Measurements from ENCODE around the gene FAR2.

The FAR2 gene

GRCh38 chr12:29230800-29231560, 81.9 kb downstream of the FAR2 start:
- TF ChIP-seq GATA3 (IDR thresholded peaks at IDR 0.05; ENCODE audit: low read depth, low read length), result no peak
- no peak for TF ChIP-seq GATA2 (IDR thresholded peaks at IDR 0.05; ENCODE audit: low read depth, low read length)

- TF ChIP-seq GATA3 (IDR thresholded peaks at IDR 0.05; ENCODE audit: low read depth, low read length) (no peak), GATA2 (IDR thresholded peaks at IDR 0.05; ENCODE audit: low read depth, low read length) (no peak)
Measured at GRCh38 chr12:29232086-29232485, 83.0 kb downstream of the FAR2 start.

- TF ChIP-seq GATA2 (IDR thresholded peaks at IDR 0.05; ENCODE audit: low read depth, low read length), result no peak
- TF ChIP-seq GATA3 (IDR thresholded peaks at IDR 0.05; ENCODE audit: low read depth, low read length), result no peak
Measured at GRCh38 chr12:29234552-29234951, 85.5 kb downstream of the FAR2 start.

- TF ChIP-seq GATA2 (IDR thresholded peaks at IDR 0.05; ENCODE audit: low read depth, low read length), result no peak
- no peak for TF ChIP-seq GATA3 (IDR thresholded peaks at IDR 0.05; ENCODE audit: low read depth, low read length)
Measured at GRCh38 chr12:29234965-29235626, 86.0 kb downstream of the FAR2 start.

GRCh38 chr12:29238822-29239291, 89.8 kb downstream of the FAR2 start:
- TF ChIP-seq GATA3 (IDR thresholded peaks at IDR 0.05; ENCODE audit: low read depth, low read length) (no peak), GATA2 (IDR thresholded peaks at IDR 0.05; ENCODE audit: low read depth, low read length) (no peak)

GRCh38 chr12:29239336-29239735, 90.3 kb downstream of the FAR2 start:
- no peak for TF ChIP-seq GATA3 (IDR thresholded peaks at IDR 0.05; ENCODE audit: low read depth, low read length)

GRCh38 chr12:29240441-29240840, 91.4 kb downstream of the FAR2 start:
- no peak for TF ChIP-seq GATA3 (IDR thresholded peaks at IDR 0.05; ENCODE audit: low read depth, low read length)
- no peak for TF ChIP-seq GATA2 (IDR thresholded peaks at IDR 0.05; ENCODE audit: low read depth, low read length)

GRCh38 chr12:29241821-29242591, 92.9 kb downstream of the FAR2 start:
- no peak for TF ChIP-seq GATA3 (IDR thresholded peaks at IDR 0.05; ENCODE audit: low read depth, low read length)
- no peak for TF ChIP-seq GATA2 (IDR thresholded peaks at IDR 0.05; ENCODE audit: low read depth, low read length)

GRCh38 chr12:29242921-29243431, 93.9 kb downstream of the FAR2 start:
- TF ChIP-seq GATA3 (IDR thresholded peaks at IDR 0.05; ENCODE audit: low read depth, low read length) (peak; percentile 84), GATA2 (IDR thresholded peaks at IDR 0.05; ENCODE audit: low read depth, low read length) (peak; percentile 87)

- TF ChIP-seq GATA2 (IDR thresholded peaks at IDR 0.05; ENCODE audit: low read depth, low read length), result no peak
- TF ChIP-seq GATA3 (IDR thresholded peaks at IDR 0.05; ENCODE audit: low read depth, low read length), result no peak
Measured at GRCh38 chr12:29244159-29244765, 95.2 kb downstream of the FAR2 start.

- no peak for TF ChIP-seq GATA2 (IDR thresholded peaks at IDR 0.05; ENCODE audit: low read depth, low read length)
- TF ChIP-seq GATA3 (IDR thresholded peaks at IDR 0.05; ENCODE audit: low read depth, low read length), result no peak
Measured at GRCh38 chr12:29245246-29245645, 96.2 kb downstream of the FAR2 start.

GRCh38 chr12:29249930-29250329, 100.9 kb downstream of the FAR2 start:
- no peak for TF ChIP-seq GATA2 (IDR thresholded peaks at IDR 0.05; ENCODE audit: low read depth, low read length)
- no peak for TF ChIP-seq GATA3 (IDR thresholded peaks at IDR 0.05; ENCODE audit: low read depth, low read length)

- TF ChIP-seq GATA2 (IDR thresholded peaks at IDR 0.05; ENCODE audit: low read depth, low read length) (no peak), GATA3 (IDR thresholded peaks at IDR 0.05; ENCODE audit: low read depth, low read length) (no peak)
Measured at GRCh38 chr12:29253906-29254625, 105.0 kb downstream of the FAR2 start.
